ENCODE data around the gene CEP85L. TPM values are rescaled to one million over a fixed set of nuclear protein-coding genes. Genes with fewer than 3 reads are reported as not detected.

The CEP85L gene
- total and polyA plus RNA-seq, 12 donors = 1.0 to 19.2 (median 8.1) TPM

GRCh38 chr6:118620202-118620601 lies 31.2 kb downstream of the CEP85L start:
- DNase-seq (no peak), ATAC-seq (no peak)
- H3K4me3 ChIP-seq = no peak overlapping the region
- H3K27me3 ChIP-seq = no peaks in the 10 kb centered on the region
- H3K4me1 ChIP-seq = peaks cover 0 to 41% (median 21%) of the 10 kb centered on the region in 9 donors
- no peaks in the 10 kb centered on the region for H3K9me3 ChIP-seq
- intact Hi-C loops (cut with DNase I) = loop anchor here in 2 of 10 donors (10.0 kb wide), 2 partner anchors 155 to 335 kb away; no protein-coding TSS in a partner anchor
- no peaks in the 10 kb centered on the region for H3K36me3 ChIP-seq
- H3K27ac ChIP-seq = no peak overlapping the region
- 89 to 91% methylated on average over 4 of the region's 4 CpGs for WGBS, 2 donors
- no peak for TF ChIP-seq CTCF (IDR thresholded peaks at IDR 0.05)

GRCh38 chr6:118618676-118619377 lies 32.6 kb downstream of the CEP85L start:
- no peak overlapping the region for H3K27ac ChIP-seq

GRCh38 chr6:118617417-118617816 lies 34.0 kb downstream of the CEP85L start:
- ATAC-seq (no peak), DNase-seq (no peak)
- H3K4me1 ChIP-seq = peaks cover 0 to 42% (median 19%) of the 10 kb centered on the region in 9 donors
- H3K4me3 ChIP-seq = no peak overlapping the region
- peaks cover 0 to 3% (median 0%) of the 10 kb centered on the region in 11 donors for H3K9me3 ChIP-seq
- H3K36me3 ChIP-seq = no peaks in the 10 kb centered on the region
- intact Hi-C loops (cut with DNase I) = loop anchor here in 6 of 10 donors (1.0 to 10.0 kb wide), 5 partner anchors 37 to 335 kb away; no protein-coding TSS in a partner anchor
- no peaks in the 10 kb centered on the region for H3K27me3 ChIP-seq
- WGBS, 2 donors = 89 to 94% methylated on average over 11 of the region's 11 CpGs
- TF ChIP-seq CTCF (IDR thresholded peaks at IDR 0.05) = no peak
- H3K27ac ChIP-seq = no peak overlapping the region

More at GRCh38 chr6:118618676-118619377, 32.6 kb downstream of the CEP85L start:
- 38% methylated on average over 15 of the region's 15 CpGs for WGBS, 2 donors
- Histone ChIP-seq H3K9me3 (peaks cover 0 to 3% (median 0%) of the 10 kb centered on the region in 11 donors), H3K4me1 (peaks cover 0 to 45% (median 21%) of the 10 kb centered on the region in 9 donors), H3K36me3 (no peaks in the 10 kb centered on the region), H3K27me3 (no peaks in the 10 kb centered on the region), H3K4me3 (no peak overlapping the region)
- peak; percentile 68 to 90 (median 88) for TF ChIP-seq CTCF (IDR thresholded peaks at IDR 0.05)
- peak; percentile 50 to 83 (median 81) for ATAC-seq
- peak; percentile 58 to 60 for DNase-seq
- intact Hi-C loops (cut with DNase I) = loop anchor here in 7 of 10 donors (2.0 to 10.0 kb wide), 6 partner anchors 52 to 337 kb away; no protein-coding TSS in a partner anchor

GRCh38 chr6:118611334-118611733 lies 40.1 kb downstream of the CEP85L start:
- 98 to 100% methylated on average over 3 of the region's 3 CpGs for WGBS, 2 donors
- Histone ChIP-seq H3K9me3 (peaks cover 0 to 16% (median 0%) of the 10 kb centered on the region in 11 donors), H3K27me3 (no peaks in the 10 kb centered on the region), H3K36me3 (no peaks in the 10 kb centered on the region), H3K4me3 (no peak overlapping the region), H3K27ac (no peak overlapping the region), H3K4me1 (peaks cover 0 to 32% (median 0%) of the 10 kb centered on the region in 9 donors)
- DNase-seq (no peak), ATAC-seq (no peak)
- intact Hi-C loops (cut with DNase I) = loop anchor here in 3 of 10 donors (10.0 kb wide), 2 partner anchors 47 to 163 kb away; no protein-coding TSS in a partner anchor
- no peak for TF ChIP-seq CTCF (IDR thresholded peaks at IDR 0.05)
